Suppressor macrophage treated with lipopolysaccharide for 1 hour (primary cell): ENCODE results near the gene SFT2D1.

Source experiments
- DNase-seq, 3 donors: peaks; one replicate each; pipeline ENCODE4 v3.0.0-alpha.2; 2020 to 2022

SFT2D1 gene

DNA sequence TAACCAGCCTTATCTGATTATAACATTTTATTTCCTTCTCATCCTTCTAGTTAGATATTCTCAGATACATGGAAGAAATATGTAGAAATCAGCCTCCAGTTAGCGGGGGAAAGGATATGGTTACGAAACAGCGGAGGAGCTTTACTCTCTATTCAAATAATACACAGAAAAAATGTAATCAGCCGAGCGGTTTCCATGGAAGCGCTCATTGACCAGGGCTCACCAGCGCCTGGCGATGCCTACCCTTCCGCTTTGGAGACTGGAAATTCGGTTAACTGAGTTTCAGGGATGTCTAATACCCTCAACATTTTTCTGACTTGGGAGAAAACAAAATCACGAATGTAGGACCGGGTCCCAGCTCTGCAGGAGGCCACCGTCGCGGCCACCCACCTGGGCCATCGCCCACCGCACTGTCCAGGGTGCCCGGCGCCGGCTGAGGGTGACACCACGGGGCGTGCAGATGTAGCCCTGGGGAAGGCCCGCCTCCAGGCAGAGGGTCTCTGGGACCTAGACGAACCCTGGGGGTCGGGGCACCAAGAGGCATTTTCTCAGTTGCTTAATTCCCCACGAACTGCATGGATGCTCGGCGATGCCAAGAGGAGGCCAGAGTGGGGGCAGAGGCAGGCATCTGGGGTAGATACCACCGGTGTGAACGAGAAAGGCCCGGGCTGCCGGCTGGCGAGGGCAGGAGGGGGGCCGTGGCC, 35.8 kb downstream of the SFT2D1 start:
- no peak for DNase-seq

DNA sequence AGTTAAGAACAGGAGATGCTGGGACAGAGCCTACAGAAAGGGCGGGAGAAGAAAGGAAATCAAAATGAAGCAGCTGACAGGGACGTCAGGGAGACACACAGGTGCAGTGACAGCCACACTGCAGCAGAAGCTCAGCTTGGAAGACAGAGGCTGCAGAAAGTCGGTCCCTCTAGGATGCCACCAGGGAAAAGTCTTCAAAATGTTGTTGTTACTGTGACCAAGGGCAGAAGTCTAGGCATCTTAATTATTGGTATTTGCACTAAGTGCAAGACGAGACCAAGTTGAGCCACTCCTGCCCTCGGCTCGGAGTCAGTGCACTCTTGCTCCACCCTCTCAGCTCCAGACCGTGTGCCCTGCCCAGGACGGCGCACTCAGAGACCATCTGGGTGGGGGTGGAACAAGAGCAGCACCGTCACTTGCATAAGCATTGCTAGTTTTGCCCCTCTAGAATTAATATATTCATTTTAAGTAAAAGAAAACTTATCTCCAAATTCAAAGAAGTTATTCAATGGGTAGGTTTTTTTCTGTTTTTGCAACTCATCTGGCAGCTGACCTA, 36.7 kb downstream of the SFT2D1 start:
- DNase-seq = no peak

DNA sequence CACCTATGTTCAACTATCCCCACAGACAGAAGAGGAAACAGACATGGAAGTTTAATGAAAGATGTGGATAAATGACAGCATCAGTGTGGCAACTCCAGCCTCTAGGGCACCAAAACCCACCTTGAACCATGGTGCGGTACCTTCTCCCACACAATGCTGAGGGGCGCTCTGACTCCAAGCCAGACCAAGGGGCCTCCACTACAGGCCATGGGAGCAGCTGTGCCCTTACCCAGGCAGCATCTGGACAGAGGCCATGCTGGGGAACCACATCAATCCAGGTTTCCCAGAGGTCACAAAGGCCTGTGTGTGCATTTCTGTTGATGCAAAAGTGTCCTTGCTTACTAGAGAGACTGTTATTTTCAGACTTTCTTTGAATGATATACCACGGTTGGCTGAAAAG, 38.2 kb downstream of the SFT2D1 start:
- no peak for DNase-seq

DNA sequence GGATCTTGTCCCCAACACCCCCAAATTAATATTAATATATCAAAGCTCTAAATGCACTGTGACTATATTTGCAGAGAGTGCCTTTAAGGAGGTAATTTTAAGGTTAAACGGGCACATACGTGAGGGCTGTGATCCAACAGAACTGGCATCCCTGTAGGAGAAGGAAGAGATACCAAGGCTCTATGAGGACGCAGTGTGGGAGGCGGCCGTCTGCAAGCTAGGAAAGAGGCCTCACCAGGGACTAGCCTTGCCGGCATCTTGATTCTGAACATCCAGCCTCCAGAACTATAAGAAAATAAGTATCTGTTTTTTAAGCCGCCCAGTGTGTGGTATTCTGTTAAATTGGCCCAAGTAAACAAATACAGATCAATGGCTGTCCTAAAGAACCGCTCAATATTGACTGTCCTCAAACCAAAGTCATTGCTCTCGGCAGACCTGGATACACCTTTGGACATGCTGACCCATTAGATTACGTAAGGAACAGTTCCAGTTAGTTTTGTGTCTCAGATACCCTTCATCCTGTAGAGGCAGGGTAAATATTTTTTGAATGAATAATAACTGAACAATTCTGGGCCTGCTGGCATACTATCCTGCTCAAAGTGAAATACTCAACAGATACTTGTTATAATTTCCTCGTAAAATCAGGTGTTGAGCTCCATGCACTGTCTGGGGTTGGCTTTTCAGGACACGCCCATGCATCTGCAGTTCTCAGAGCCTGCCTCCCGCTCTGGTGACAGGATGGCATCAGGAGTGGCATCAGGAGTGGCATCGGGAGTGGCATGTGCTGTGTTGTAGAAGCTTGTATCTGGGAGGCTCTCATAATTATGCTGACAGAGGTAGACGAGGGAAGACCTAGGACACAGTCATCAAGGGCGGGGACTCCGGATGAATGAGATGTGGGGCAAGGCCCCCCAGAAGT, 40.5 kb downstream of the SFT2D1 start:
- no peak for DNase-seq

DNA sequence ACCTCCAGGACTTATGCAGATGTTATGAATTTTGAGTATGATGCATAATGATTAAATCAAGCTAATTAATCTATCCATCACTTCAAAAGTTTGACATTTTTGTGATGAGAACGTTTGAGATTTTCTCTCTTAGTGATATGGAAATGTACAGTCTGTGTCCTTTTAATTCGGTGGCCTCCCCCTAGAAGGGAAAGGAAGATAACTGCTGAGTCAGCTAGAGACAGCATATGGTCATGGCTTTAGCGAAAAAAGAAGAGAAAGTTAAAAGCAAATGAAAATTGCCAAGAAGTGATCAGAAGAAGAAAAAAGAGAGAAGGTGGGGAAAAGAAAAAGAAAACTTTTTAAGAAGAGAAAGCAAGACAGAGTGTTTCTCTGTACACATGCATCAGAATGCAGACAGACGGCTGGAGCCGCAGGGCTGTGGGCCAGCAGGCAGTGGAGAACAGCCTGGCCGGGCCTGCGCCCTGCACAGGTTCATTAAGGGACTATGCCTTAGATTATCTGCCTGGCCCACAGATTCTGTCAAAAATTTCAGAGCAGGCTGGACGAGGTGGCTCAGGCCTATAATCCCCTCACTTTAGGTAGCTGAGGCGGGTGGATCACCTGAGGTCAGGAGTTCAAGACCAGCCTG, 41.9 kb downstream of the SFT2D1 start:
- peak in 1 of 3 donors; percentile 5 for DNase-seq

DNA sequence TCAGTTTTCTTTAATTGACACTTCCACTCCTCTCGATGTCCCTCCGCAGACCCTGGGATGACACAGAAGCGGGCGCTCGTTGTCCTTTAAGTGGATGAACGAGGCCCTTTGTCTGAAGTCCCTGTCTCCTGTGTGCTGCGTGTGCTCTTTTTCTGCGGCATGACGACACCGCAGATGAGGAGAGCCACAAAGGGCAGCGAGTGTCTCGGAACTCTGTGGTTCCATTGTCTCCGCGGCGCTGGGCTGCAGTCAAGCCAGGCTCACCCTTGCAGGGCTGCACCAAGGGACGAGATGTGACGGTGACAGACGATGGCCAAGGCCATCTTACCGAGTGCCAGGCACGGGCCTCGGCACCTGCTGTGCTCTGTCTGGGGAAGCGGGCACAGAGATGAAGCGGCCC, 44.7 kb downstream of the SFT2D1 start:
- DNase-seq = no peak

DNA sequence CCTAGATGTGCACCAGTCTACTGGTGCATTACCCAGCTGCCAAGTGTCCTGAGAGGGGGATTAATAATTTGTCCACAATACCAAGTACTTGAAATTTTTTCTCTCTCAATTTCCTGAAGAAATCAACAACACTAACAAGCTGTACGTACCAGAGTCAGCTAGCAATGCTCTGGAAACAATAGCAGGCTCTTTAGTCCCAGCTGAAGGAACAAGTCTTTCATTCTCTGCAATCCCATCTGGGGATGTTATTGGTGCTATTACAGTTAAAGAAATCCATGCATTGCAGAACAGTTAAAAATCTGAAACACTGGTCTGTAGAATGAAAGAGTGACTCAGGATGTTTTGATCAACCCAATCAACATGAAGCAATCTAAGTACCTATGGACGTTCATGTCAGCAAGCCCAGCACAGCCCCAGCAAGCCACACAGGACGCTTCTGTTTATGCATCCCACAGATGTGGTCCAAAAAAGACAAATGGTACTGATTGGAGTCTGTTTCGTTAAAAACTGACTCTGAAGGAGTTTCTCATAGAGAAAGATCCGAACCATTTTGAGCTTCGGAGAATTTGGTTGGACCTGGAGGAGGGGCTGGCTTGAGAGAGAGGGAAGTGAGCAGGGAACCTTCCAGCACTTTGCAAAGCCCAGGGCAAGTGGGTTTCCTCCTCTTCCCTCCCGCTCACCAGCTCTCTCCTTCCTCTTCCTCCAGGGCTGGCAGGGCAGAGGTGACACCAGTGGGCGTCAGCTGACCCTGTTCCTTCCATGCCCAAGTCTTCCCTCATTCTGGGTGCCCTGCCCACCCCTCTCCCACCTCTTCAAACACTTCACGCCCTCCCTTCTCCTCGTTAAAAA, 46.1 kb downstream of the SFT2D1 start:
- DNase-seq = peak in 1 of 3 donors; percentile 15

DNA sequence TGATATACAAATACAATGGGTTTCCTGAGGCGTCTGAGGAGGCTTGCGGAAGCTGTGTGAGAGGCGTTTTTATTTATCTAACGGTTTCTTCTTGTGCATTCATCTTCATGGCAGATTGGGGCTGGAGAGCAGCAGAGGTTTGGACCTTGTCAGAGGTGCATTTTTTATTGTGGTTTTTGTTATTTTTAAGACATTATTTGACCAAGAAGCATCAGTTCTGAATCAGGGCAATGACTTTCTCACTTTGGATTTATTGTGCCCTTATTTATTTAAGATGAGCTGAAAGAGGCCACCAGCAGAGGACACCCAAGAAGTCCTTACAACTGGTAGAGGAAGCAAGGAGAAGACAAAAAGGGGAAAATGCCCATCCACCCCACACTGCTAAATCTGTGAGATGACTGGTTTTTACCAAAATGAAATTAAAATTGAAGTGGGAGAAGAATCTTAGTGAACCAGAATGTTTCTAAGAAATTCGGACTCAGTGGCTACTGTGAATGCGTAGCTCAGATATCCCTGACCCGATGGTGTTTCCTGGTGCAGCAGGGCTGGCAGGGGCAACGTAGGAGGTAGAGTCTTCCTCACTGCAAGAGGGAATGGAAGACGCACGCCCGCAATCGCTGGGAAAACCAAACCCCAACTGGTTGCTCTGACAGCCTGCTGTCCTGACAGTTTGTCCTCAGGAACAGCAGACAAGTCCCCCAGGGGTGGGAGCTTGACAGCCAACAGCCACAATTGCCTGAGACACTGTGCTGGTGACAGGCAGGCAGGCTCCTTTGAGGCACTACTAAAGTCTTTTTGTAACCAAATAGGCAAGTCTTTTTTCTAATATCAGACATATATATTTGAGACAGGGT, 48.4 kb downstream of the SFT2D1 start:
- no peak for DNase-seq

DNA sequence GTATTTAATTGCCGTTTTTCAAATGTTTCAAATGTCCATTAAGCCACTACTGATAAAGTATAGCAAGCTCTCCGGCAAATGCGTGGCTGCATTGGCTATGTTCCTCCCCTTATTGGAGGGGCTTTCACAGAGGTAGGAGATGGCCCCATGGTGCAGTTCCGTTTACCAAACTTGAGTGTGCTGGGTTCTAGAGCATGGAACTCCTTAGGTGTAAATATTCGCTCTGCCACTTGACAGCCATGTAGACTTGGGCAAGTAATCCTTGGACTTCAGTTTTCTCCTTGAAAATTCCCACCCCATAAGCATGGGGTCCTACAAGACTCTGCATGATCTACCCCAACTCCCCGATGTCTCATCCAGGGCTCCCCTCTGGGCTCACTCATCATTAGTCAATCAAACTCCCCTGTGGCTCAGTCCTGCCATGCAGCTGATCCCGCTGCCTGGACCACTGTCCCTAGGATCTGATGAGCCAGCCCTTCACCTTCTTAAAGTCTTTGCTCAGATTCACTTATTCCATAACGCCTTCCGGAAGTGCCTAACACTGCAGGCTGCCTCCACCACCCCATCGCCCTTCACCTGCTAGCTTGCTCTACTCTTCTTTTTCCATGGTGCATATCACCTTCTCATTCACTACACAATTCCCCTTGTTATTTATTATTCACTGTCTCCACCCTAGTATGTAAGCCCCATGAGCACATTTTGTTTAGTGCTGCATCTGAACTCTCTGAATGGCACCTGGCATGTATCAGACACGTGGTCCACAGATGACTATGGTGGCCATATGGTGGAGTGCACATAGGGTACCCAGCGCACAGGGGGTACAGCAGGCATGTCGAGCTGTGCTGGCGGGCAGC, 52.9 kb downstream of the SFT2D1 start:
- no peak for DNase-seq

DNA sequence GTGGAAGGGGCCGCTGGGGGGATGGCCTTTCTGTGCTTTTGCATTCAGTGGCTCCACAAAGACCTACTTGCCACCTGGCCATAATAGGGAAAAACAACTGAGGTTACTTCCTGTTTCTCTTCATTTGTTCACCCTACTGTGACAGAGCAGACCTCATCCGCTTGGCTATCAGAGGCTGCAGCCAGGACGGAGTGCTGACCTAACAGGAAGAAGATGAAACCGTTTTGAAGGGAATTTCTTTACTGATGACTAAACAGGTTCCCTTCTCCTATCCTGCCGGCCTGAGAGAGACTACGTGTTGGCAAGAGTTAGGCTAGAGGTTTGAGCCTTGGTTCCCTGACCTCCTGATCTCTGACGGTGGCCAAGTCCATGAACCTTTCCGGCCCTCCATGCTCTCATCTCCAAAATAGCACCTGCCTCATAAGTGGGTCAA, 55.5 kb downstream of the SFT2D1 start:
- DNase-seq = peak; percentile 82 to 90 (median 86)

DNA sequence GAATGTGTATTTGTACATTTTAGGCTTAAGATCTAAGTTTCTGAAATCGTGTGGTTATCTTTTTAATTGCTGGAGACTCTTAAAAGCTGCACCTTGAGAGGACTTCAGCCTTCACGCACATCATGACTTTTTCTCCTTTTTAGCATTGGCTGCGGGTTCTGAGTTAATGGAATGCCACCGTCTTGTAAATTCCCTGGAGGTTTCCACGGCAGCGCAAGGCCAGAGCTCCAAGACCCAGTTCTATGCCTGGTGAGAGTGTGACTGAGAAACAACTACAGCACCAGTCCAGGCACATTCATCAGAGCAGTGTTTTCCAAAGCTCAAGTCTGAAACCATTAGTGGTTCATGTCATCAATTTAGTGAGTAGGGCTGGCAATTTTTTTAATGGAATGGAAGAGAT, 57.1 kb downstream of the SFT2D1 start:
- DNase-seq = no peak

DNA sequence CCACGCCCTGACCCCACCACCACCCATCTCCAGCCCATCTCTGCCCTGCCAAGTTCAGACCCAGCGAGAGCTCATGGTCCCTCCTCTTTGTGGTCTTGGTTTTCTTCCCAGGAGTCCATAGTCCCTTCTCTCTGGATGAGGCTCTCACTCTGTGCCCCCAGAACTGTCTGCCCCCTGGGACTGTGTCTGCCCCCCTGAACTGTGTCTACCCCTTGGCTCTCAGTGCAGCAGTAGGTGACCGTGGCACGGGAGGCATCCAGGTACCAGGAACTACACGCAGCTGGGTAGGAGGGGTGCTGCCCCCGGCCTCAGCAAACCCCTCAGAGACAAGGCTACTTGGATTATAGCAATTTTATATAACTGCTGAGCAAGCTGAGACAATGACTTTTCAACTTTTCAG, 57.7 kb downstream of the SFT2D1 start:
- no peak for DNase-seq

DNA sequence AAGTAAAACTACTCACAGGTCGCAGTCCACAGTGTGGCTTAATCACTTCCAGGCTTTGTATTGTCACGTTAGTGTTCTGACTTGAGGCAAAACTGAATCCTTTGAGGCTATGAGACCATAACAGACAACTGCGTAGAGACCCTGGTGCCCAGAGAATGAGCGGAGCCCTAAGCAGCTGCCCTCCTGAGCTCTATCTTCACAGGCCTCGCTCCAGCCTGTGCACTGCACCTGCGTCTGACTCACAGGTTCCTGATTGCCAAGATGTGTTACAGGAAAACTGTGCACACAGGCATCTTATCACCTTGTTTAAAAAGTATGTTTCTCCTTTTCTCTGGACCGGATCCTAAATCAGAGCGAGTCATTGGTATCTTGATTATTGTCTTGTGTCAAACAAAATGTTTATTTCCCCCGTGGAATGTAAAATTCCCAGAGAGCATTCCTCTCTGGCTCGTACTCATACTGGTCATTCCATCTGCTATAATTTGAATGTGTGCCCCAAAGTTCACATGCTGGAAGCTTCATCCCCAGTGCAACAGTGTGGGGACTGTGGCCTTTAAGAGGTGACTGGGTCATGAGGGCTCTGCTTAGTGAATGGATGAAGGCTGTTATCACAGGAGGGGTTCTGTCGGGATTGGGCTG, 59.8 kb downstream of the SFT2D1 start:
- no peak for DNase-seq

DNA sequence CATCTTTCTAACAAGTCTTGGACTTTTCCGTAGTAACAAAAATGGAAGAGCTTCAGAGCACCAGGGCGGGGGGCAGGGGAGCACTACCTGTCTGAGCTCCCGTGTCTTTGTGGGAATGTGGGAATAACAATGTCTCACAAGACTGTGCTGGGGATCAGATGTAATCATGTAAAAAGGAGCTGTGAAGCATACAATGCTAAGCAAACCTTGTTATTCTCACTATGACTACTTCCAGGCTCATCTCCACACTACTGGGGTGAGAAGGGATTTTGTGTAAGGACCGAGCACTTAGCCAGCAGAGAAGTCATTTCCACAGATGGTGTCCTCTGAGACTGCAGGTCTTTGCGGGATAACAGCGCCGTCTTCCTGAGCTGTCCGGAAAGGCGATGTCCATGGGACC, 61.2 kb downstream of the SFT2D1 start:
- DNase-seq = no peak

DNA sequence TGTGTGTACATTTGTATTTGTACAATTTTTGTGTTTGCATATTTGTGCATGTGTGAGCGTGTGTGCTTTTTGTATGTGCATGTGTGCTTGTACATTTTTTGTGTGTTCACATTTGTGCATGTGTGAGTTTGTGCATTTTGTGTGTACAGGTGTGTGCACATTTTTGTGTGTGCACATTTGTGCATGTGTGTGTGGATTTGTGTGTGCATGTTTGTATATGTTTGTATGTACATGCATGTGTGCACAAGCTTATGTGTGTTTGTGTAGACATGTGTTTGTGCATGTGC, 63.0 kb downstream of the SFT2D1 start:
- DNase-seq = no peak

DNA sequence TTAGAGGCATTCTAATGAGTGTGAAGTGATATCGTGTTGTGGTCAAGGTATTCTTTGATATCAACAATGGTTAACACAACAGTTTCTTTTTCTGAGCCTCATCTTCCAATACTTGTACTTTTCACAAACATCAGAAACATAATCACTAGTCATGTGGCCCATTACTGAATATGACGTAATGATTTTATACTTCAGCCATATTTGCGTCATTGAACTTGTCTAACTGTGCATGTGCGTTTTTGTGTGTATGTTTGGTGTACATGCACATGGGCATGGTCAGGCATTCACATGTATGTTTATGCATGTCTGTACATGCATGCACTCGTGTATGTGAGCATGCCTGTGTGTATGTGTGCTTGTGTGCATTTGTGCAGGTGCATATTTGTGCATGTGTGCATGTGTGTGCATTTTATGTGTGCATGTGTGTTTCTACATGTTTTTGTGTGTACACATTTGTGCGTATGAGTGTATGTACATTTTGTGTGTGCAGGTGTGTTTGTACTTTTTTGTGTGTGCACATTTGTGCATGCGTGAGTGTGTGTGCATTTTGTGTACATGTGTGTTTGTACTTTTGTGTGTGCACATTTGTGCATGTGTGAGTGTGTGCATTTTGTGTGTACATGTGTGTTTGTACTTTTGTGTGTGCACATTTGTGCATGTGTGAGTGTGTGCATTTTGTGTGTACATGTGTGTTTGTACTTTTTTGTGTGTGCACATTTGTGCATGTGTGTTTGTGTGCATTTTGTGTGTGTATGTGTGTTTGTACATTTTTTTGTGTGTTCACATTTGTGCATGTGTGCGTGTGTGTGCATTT, 63.6 kb downstream of the SFT2D1 start:
- no peak for DNase-seq

DNA sequence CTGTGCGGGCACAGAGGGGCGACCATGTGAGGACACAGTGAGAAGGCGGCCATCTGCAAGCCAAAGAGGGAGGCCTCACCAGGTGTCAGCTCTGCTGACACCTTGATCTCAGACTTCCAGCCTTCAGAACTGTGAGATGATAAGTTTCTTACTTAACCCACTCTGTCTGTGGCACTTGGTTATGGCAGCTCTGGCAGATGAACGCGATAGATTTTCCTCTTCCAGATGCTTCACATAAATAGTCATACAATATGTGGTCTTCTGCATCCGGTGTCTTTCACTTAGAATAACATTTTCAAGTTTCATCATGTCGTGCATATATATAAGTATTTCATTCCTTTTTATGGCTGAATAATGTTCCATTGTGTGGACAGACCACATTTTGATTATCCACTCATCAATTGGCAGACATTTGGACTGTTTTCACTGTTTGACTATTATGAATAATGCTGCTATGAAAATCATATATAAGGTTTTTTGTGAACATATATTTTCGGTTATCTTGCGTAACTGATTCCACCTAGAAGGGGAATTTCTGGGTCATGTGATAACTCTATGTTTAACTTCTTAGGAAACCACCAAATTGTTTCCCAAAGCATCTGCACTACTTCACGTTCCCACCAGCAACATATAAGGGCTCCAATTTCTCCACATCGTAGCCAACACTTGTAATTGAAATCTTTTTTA, 64.3 kb downstream of the SFT2D1 start:
- DNase-seq = peak in 2 of 3 donors; percentile 15 to 33

DNA sequence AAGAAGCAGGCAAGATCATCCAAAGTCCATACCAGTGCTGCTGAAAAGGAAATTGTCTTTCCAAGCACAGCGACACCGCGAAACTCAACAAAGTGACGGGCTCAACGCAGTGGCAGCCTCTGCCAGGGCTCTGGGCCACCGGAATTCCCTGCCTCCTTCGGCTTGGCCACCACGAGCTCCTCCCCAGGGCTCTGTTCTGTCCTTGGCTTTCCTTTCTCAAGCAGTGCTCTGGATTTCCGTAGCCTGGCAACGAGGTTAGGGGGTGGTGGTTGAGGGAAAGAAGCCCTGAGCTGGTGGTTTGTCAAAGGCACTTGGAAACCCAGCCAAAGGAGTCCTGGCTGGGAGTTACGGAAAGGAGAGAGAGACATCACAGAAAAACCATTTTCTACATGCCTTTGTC, 65.3 kb downstream of the SFT2D1 start:
- peak in 1 of 3 donors; percentile 20 for DNase-seq
